GM12878 (cell line): ENCODE measurements around the gene CXorf65. TPM values are rescaled to one million over a fixed set of nuclear protein-coding genes. Genes with fewer than 3 reads are reported as not detected.

Source experiments
- ATAC-seq: fragments of 200-7000 bp; cut with Tn5 transposase; 3 replicates; pipeline ENCODE4 v1.9.1; 2020; ENCODE audit warnings: mild to moderate bottlenecking, moderate library complexity
- BruUV-seq: library from RNA; stranded (reverse); fragments of 400-500 nt; replicated peaks from 2 replicates; lab custom pipeline; 2021; lab: Mats Ljungman, UMichigan
- CTCF ChIA-PET: fragments of 300-600 bp; sonication (Branson Sonifier 250); formaldehyde crosslinking; extraction: SDS; loops from one replicate; lab custom pipeline; 2021; ENCODE audit warnings: inconsistent platforms; lab: Yijun Ruan, JAX
- POLR2A ChIA-PET: fragments of 350-600 bp; formaldehyde crosslinking; extraction: SDS; loops from one replicate; lab custom pipeline; 2021; ENCODE audit warnings: inconsistent platforms; lab: Charles Lee
- RAD21 ChIA-PET: fragments of 300-600 bp; sonication (Branson Sonifier 250); formaldehyde crosslinking; loops from one replicate; lab custom pipeline; 2023; ENCODE audit warnings: antibody characterized with exemption; ENCODE audit not compliant: unreplicated experiment; lab: Charles Lee
- SMC1A ChIA-PET: fragments of 300-600 bp; sonication (Branson Sonifier 250); formaldehyde crosslinking; loops from one replicate; lab custom pipeline; 2023; ENCODE audit not compliant: unreplicated experiment, uncharacterized antibody; lab: Charles Lee
- DNase-seq: peaks from one replicate; pipeline ENCODE4 v3.0.0-alpha.2; 2011; ENCODE audit warnings: low read depth, low spot score
- FAIRE-seq: peaks from 3 replicates; lab custom pipeline; 2011; peaks lifted over from hg19 to GRCh38; lab: Jason Lieb, UNC
- H2AFZ ChIP-seq: 2 replicates; pipeline ENCODE4 v1.6.0; 2011; ENCODE audit warnings: low read depth, low read length, control low read depth; ENCODE audit not compliant: control insufficient read depth
- H3K27ac ChIP-seq: 2 replicates; pipeline ENCODE4 v1.5.1; 2011; ENCODE audit warnings: control low read depth; ENCODE audit not compliant: control insufficient read depth, insufficient read depth
- H3K27me3 ChIP-seq, 2 experiments: replicated peaks in 1 of 2; 2 replicates each; pipeline versions ENCODE4 v1.6.0 to v1.6.1; 2011; ENCODE audit warnings: low read length in 1 of 2; ENCODE audit not compliant: control insufficient read depth in 2 of 2, insufficient read depth in 2 of 2
- H3K36me3 ChIP-seq, 2 experiments: 2 replicates each; pipeline ENCODE4 v1.5.1; 2011; ENCODE audit warnings: low read length in 1 of 2; ENCODE audit not compliant: control insufficient read depth in 2 of 2, insufficient read depth in 2 of 2
- H3K4me1 ChIP-seq: 2 replicates; pipeline ENCODE4 v1.6.1; 2011; ENCODE audit warnings: mild to moderate bottlenecking, low read length, moderate library complexity, mixed read lengths; ENCODE audit not compliant: control insufficient read depth, insufficient read depth
- H3K4me2 ChIP-seq: 2 replicates; pipeline ENCODE4 v1.6.0; 2011; ENCODE audit warnings: control low read depth; ENCODE audit not compliant: control insufficient read depth, insufficient read depth
- H3K4me3 ChIP-seq: fragments of 200-600 bp; sonication (generic); 2 replicates; pipeline ENCODE4 v1.5.1; 2016
- H3K79me2 ChIP-seq: 2 replicates; pipeline ENCODE4 v1.6.0; 2011; ENCODE audit warnings: low read length; ENCODE audit not compliant: control insufficient read depth, insufficient read depth
- H3K9ac ChIP-seq: 2 replicates; pipeline ENCODE4 v1.8.0; 2011; ENCODE audit warnings: low read length, control low read depth, mixed read lengths; ENCODE audit not compliant: control insufficient read depth, insufficient read depth
- H3K9me3 ChIP-seq: replicated peaks from 3 replicates; pipeline ENCODE4 v1.5.1; 2011; ENCODE audit warnings: mild to moderate bottlenecking, low read length; ENCODE audit not compliant: control insufficient read depth, insufficient read depth
- H4K20me1 ChIP-seq: 2 replicates; pipeline ENCODE4 v1.6.0; 2011; ENCODE audit not compliant: control insufficient read depth, insufficient read depth
- ASH2L ChIP-seq: fragments of 300-600, 200-600 bp; sonication (generic); IDR thresholded peaks from 2 replicates; pipeline ENCODE4 v1.6.1; 2017; ENCODE audit warnings: low read depth, mild to moderate bottlenecking, borderline replicate concordance
- CBX5 ChIP-seq: sonication (generic); IDR thresholded peaks from 2 replicates; pipeline ENCODE4 v1.6.1; 2016; ENCODE audit warnings: low read depth, moderate library complexity, mild to moderate bottlenecking, inconsistent platforms
- CHD4 ChIP-seq: fragments of 200-600 bp; sonication (generic); IDR thresholded peaks from 2 replicates; pipeline ENCODE4 v1.6.1; 2016; ENCODE audit warnings: mild to moderate bottlenecking
- MEF2A ChIP-seq: IDR thresholded peaks from 2 replicates; pipeline ENCODE4 v1.6.1; 2011; ENCODE audit warnings: low read depth, mild to moderate bottlenecking, low read length, moderate library complexity; ENCODE audit not compliant: insufficient read depth
- MEF2B ChIP-seq: fragments of 450-650 bp; IDR thresholded peaks from 2 replicates; pipeline ENCODE4 v1.6.1; 2018; ENCODE audit warnings: mild to moderate bottlenecking, moderate library complexity; ENCODE audit not compliant: partially characterized antibody, poor library complexity, severe bottlenecking
- NR2C2 ChIP-seq: IDR thresholded peaks from 2 replicates; pipeline ENCODE4 v1.6.1; 2011; ENCODE audit warnings: borderline replicate concordance, low read depth; ENCODE audit not compliant: control insufficient read depth, insufficient read length
- NRF1 ChIP-seq: conservative IDR thresholded peaks from 2 replicates; pipeline ENCODE4 v1.6.1; 2011; ENCODE audit warnings: mild to moderate bottlenecking, low read depth, low read length, improper control_type of control experiment
- POLR2A ChIP-seq: IDR thresholded peaks from 2 replicates; pipeline ENCODE4 v1.6.1; 2011; ENCODE audit warnings: low read depth, mild to moderate bottlenecking, low read length
- RAD21 ChIP-seq: IDR thresholded peaks from 2 replicates; pipeline ENCODE4 v1.6.1; 2011; ENCODE audit warnings: mild to moderate bottlenecking, low read depth, low read length, moderate library complexity; ENCODE audit not compliant: insufficient read depth
- RUNX3 ChIP-seq: IDR thresholded peaks from 2 replicates; pipeline ENCODE4 v1.6.1; 2012; ENCODE audit warnings: low read length, inconsistent platforms
- SMC3 ChIP-seq: IDR thresholded peaks from 2 replicates; pipeline ENCODE4 v1.6.1; 2011; ENCODE audit warnings: low read length, improper control_type of control experiment, borderline replicate concordance
- STAT1 ChIP-seq: fragments of 450-650 bp; conservative IDR thresholded peaks from 2 replicates; pipeline ENCODE4 v1.6.1; 2014; ENCODE audit warnings: antibody characterized with exemption, mild to moderate bottlenecking
- YY1 ChIP-seq: IDR thresholded peaks from 2 replicates; pipeline ENCODE4 v1.6.1; 2011; ENCODE audit warnings: low read depth, mild to moderate bottlenecking, low read length
- ZNF207 ChIP-seq: fragments of 450-650 bp; IDR thresholded peaks from 2 replicates; pipeline ENCODE4 v1.6.1; 2014; ENCODE audit warnings: antibody characterized with exemption, mild to moderate bottlenecking, borderline replicate concordance
- ZSCAN29 ChIP-seq: fragments of 450-650 bp; IDR thresholded peaks from 2 replicates; pipeline ENCODE4 v1.6.1; 2017; ENCODE audit warnings: mild to moderate bottlenecking, moderate library complexity
- WGBS: methylation state at CpG from one replicate; pipeline ENCODE4 v1.1.6; 2016; ENCODE audit warnings: low lambda C conversion rate; ENCODE audit not compliant: insufficient replicate concordance, insufficient coverage; ENCODE audit errors: missing lambda C conversion rate; 5-methylcytosine and 5-hydroxymethylcytosine counted together
- in situ Hi-C: fragments of 300-500 bp; cut with MboI; formaldehyde crosslinking; loops from 9 replicates; pipeline ENCODE4 v1.14.3; 2018; ENCODE audit warnings: mixed read lengths
- intact Hi-C: fragments of 100-400 bp; cut with micrococcal nuclease; formaldehyde crosslinking; loops from one replicate; pipeline ENCODE4 v1.14.2; 2022; ENCODE audit not compliant: unreplicated experiment
- polyA plus RNA-seq, 11 experiments: library from polyadenylated mRNA; depleted of rRNA in 4 of 11; unstranded in 6 of 11; stranded (reverse) in 5 of 11; fragments of >200 nt; fragmentation: Nextera tagmentation in 4 of 11; fragmentation: Illumina TruSeq in 1 of 11; extraction: Ambion mirVana in 4 of 11; extraction: Trizol in 1 of 11; gene quantifications; 1 replicate in 1 of 11; 2 replicates in 10 of 11; pipeline versions ENCODE4 v1.2.1 to v1.2.3, GENCODE V29; 2011 to 2016; ENCODE audit warnings: inconsistent platforms in 2 of 11, missing spikeins in 2 of 11, low read depth in 1 of 11
- total RNA-seq, 4 experiments: library from RNA; depleted of rRNA in 3 of 4; stranded (reverse); fragments of >200 nt in 3 of 4; fragmentation: Illumina TruSeq in 1 of 4; extraction: Trizol in 1 of 4; gene quantifications; 2 replicates each; pipeline versions ENCODE4 v1.2.1 to v1.2.3, GENCODE V29; 2013 to 2021
- TF ChIP-seq, protein P1 (sequence below): fragments of 450-650 bp; IDR thresholded peaks from 2 replicates; pipeline ENCODE4 v1.6.1; 2018; ENCODE audit warnings: mild to moderate bottlenecking, low read depth, moderate library complexity; ENCODE audit not compliant: partially characterized antibody
- TF ChIP-seq, protein P2 (sequence below), 3 experiments: IDR thresholded peaks in 2 of 3; conservative IDR thresholded peaks in 1 of 3; 2 replicates each; pipeline ENCODE4 v1.5.1; 2011; ENCODE audit warnings: low read depth in 3 of 3, low read length in 3 of 3, mild to moderate bottlenecking in 3 of 3, control low read depth in 2 of 3, moderate library complexity in 2 of 3, inconsistent platforms in 1 of 3, mixed read lengths in 1 of 3; ENCODE audit not compliant: control insufficient read depth in 2 of 3, insufficient read depth in 1 of 3; ENCODE audit errors: extremely low read depth in 1 of 3

The CXorf65 gene
- total and polyA plus RNA-seq, 10 of the 15 experiments (the other 5 are each of a cell fraction or from before 2014, with no cell fraction given) = 0.82 to 4.8 (median 2.3) TPM

DNA sequence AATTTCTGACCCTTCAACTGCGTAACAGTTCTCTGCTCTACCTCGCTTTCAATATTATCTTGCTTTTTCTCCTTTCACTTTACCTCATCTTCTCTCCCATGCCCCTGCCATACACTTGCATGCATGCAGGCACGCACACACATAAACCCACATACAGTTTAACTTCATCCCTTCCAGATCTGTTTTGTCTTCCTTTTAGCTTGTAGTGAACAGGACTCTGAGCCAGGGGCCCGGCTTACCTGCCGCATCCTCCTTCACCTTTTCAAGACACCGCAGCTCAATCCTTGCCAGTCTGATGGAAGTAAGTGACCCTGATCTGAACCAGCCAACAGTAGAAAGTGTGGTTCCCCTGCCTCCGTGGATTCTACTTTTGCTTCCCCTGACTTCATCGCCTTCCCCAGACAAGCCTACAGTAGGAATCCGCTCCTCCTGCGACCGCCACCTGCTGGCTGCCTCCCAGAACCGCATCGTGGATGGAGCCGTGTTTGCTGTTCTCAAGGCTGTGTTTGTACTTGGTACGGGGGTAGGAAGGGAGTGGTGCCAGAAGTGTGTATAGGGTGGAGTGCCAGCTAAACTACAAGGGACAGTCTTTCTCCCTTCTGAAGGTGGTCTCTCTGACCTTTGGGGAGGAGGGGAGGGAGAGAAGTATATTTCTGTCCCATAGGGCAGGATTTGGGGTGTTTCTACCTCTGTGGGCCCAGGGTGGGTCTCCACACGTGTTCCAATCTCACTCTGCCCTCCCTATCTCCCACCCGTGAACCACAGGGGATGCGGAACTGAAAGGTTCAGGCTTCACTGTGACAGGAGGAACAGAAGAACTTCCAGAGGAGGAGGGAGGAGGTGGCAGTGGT, 22.6 kb upstream of the CXorf65 start:
- in situ Hi-C loops (no loop called here), intact Hi-C loops (loop anchor here (1.0 kb wide), 2 partner anchors 26 to 31 kb away; no protein-coding TSS in a partner anchor)
- Histone ChIP-seq H2AFZ (no peak overlapping the region), H4K20me1 (no peaks in the 10 kb centered on the region), H3K9me3 (no peaks in the 10 kb centered on the region), H3K36me3 (peaks cover 1 to 8% of the 10 kb centered on the region in 2 experiments; a peak in 3 of 4 replicates), H3K4me3 (no peak overlapping the region), H3K79me2 (no peaks in the 10 kb centered on the region), H3K4me2 (no peak overlapping the region), H3K27ac (no peak overlapping the region), H3K27me3 (no peaks in the 10 kb centered on the region), H3K9ac (no peak overlapping the region), H3K4me1 (no peaks in the 10 kb centered on the region)
- 30% methylated on average over 18 of the region's 18 CpGs for WGBS
- TF ChIP-seq RUNX3 = peak; percentile 58
- peak; percentile 56; the same call in 1 of the 2 replicates for TF ChIP-seq YY1
- no peak for TF ChIP-seq MEF2B
- no peak for TF ChIP-seq MEF2A
- TF ChIP-seq, protein P1, sequence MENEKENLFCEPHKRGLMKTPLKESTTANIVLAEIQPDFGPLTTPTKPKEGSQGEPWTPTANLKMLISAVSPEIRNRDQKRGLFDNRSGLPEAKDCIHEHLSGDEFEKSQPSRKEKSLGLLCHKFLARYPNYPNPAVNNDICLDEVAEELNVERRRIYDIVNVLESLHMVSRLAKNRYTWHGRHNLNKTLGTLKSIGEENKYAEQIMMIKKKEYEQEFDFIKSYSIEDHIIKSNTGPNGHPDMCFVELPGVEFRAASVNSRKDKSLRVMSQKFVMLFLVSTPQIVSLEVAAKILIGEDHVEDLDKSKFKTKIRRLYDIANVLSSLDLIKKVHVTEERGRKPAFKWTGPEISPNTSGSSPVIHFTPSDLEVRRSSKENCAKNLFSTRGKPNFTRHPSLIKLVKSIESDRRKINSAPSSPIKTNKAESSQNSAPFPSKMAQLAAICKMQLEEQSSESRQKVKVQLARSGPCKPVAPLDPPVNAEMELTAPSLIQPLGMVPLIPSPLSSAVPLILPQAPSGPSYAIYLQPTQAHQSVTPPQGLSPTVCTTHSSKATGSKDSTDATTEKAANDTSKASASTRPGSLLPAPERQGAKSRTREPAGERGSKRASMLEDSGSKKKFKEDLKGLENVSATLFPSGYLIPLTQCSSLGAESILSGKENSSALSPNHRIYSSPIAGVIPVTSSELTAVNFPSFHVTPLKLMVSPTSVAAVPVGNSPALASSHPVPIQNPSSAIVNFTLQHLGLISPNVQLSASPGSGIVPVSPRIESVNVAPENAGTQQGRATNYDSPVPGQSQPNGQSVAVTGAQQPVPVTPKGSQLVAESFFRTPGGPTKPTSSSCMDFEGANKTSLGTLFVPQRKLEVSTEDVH = no peak
- TF ChIP-seq CHD4 = no peak
- peak; percentile 61; the same call in 1 of the 2 replicates for TF ChIP-seq ZNF207
- no peak for TF ChIP-seq NRF1
- peak; percentile 6; the same call in 1 of the 2 replicates for TF ChIP-seq POLR2A
- TF ChIP-seq STAT1 = no peak
- TF ChIP-seq SMC3 = peak; percentile 95
- no peak for TF ChIP-seq NR2C2
- no peak for TF ChIP-seq ASH2L
- TF ChIP-seq, protein P2, sequence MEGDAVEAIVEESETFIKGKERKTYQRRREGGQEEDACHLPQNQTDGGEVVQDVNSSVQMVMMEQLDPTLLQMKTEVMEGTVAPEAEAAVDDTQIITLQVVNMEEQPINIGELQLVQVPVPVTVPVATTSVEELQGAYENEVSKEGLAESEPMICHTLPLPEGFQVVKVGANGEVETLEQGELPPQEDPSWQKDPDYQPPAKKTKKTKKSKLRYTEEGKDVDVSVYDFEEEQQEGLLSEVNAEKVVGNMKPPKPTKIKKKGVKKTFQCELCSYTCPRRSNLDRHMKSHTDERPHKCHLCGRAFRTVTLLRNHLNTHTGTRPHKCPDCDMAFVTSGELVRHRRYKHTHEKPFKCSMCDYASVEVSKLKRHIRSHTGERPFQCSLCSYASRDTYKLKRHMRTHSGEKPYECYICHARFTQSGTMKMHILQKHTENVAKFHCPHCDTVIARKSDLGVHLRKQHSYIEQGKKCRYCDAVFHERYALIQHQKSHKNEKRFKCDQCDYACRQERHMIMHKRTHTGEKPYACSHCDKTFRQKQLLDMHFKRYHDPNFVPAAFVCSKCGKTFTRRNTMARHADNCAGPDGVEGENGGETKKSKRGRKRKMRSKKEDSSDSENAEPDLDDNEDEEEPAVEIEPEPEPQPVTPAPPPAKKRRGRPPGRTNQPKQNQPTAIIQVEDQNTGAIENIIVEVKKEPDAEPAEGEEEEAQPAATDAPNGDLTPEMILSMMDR (IDR thresholded peaks at IDR 0.05 in 2 of 3, conservative IDR thresholded peaks at IDR 0.05 in 1 of 3; ENCODE audit: control insufficient read depth in 2 of 3, extremely low read depth in 1 of 3, insufficient read depth in 1 of 3, low read depth in 3 of 3, low read length in 3 of 3) = peak; percentile 84 to 88 (median 88)
- no peak for TF ChIP-seq CBX5
- peak; percentile 80 for TF ChIP-seq RAD21
- no peak for TF ChIP-seq ZSCAN29
- ChIA-PET CTCF (interaction anchor here (0.7 to 3.9 kb wide), 14 partner anchors 11 to 159 kb away, joined by 3 to 82 read pairs (median 5); partner anchors contain the start of gene MED12), POLR2A (interaction anchor here (0.6 to 1.0 kb wide), 3 partner anchors 11 to 30 kb away, joined by 3 to 5 read pairs (median 4); partner anchors contain the start of gene IL2RG), RAD21 (interaction anchor here (0.6 to 2.4 kb wide), 7 partner anchors 11 to 32 kb away, joined by 3 to 19 read pairs (median 6); partner anchors contain the start of gene MED12), SMC1A (interaction anchor here (0.7 to 3.7 kb wide), 7 partner anchors 17 to 49 kb away, joined by 3 to 46 read pairs (median 4); no protein-coding TSS in a partner anchor)
- ATAC-seq (peak; percentile 98), FAIRE-seq (peak; percentile 77), DNase-seq (no peak)
- no TSS peak for BruUV-seq
